Hepatocyte (in vitro differentiated cells): ENCODE measurements around the gene HDAC6. TPM values are rescaled to one million over a fixed set of nuclear protein-coding genes. Genes with fewer than 3 reads are reported as not detected.

ENCODE experiments used
- DNase-seq: peaks from one replicate; pipeline ENCODE4 v3.0.0-alpha.2; 2016; ENCODE audit warnings: low spot score
- H2AFZ ChIP-seq: fragments of 200-600 bp; sonication (generic); 2 replicates; pipeline ENCODE4 v1.6.0; 2016; ENCODE audit warnings: antibody characterized with exemption, mild to moderate bottlenecking
- H3K27ac ChIP-seq: fragments of 200-600 bp; sonication (generic); 2 replicates; pipeline ENCODE4 v1.5.1; 2016; ENCODE audit warnings: mild to moderate bottlenecking
- H3K27me3 ChIP-seq: fragments of 200-600 bp; sonication (generic); 2 replicates; pipeline ENCODE4 v1.6.1; 2016
- H3K36me3 ChIP-seq: fragments of 200-600 bp; sonication (generic); replicated peaks from 2 replicates; pipeline ENCODE4 v1.5.1; 2016; ENCODE audit warnings: low read depth; ENCODE audit not compliant: insufficient read depth
- H3K4me1 ChIP-seq: fragments of 200-600 bp; sonication (generic); 2 replicates; pipeline ENCODE4 v1.5.1; 2016; ENCODE audit warnings: mild to moderate bottlenecking, moderate library complexity; ENCODE audit not compliant: insufficient read depth
- H3K4me2 ChIP-seq: fragments of 200-600 bp; sonication (generic); 2 replicates; pipeline ENCODE4 v1.6.0; 2016
- H3K4me3 ChIP-seq: fragments of 200-600 bp; sonication (generic); 2 replicates; pipeline ENCODE4 v1.5.1; 2016; ENCODE audit warnings: mild to moderate bottlenecking
- H3K79me2 ChIP-seq: fragments of 200-600 bp; sonication (generic); 2 replicates; pipeline ENCODE4 v1.6.0; 2017; ENCODE audit warnings: mild to moderate bottlenecking
- H3K9me2 ChIP-seq: fragments of 200-600 bp; sonication (generic); replicated peaks from 2 replicates; pipeline ENCODE4 v1.6.0; 2017; ENCODE audit warnings: mild to moderate bottlenecking; ENCODE audit not compliant: insufficient read depth
- H3K9me3 ChIP-seq: fragments of 200-600 bp; sonication (generic); 2 replicates; pipeline ENCODE4 v1.5.1; 2016; ENCODE audit warnings: low read depth, mild to moderate bottlenecking
- H4K20me1 ChIP-seq: fragments of 200-600 bp; sonication (generic); 2 replicates; pipeline ENCODE4 v1.6.0; 2016; ENCODE audit warnings: mild to moderate bottlenecking; ENCODE audit not compliant: insufficient read depth, poor library complexity, severe bottlenecking
- CTCF ChIP-seq: fragments of 200-600 bp; sonication (generic); IDR thresholded peaks from 2 replicates; pipeline ENCODE4 v1.5.1; 2016; ENCODE audit warnings: antibody characterized with exemption, mild to moderate bottlenecking; ENCODE audit not compliant: poor library complexity
- EZH2 ChIP-seq: fragments of 200-600 bp; sonication (generic); IDR thresholded peaks from 2 replicates; pipeline ENCODE4 v1.6.1; 2016; ENCODE audit warnings: antibody characterized with exemption, mild to moderate bottlenecking, borderline replicate concordance
- EZH2phosphoT487 ChIP-seq: fragments of 200-600 bp; sonication (generic); IDR thresholded peaks from one replicate; pipeline ENCODE4 v1.6.1; 2018; ENCODE audit warnings: antibody characterized with exemption, mild to moderate bottlenecking, low read depth, moderate library complexity; ENCODE audit not compliant: unreplicated experiment, severe bottlenecking
- WGBS: methylation state at CpG from one replicate; pipeline ENCODE4 v1.1.6; 2016; ENCODE audit warnings: low lambda C conversion rate; ENCODE audit errors: missing lambda C conversion rate; 5-methylcytosine and 5-hydroxymethylcytosine counted together
- polyA plus RNA-seq: library from polyadenylated mRNA; unstranded; fragments of >200 nt; fragmentation: Nextera tagmentation; extraction: Ambion mirVana; gene quantifications from 2 replicates; pipeline ENCODE4 v1.2.1, GENCODE V29; 2016
- total RNA-seq: library from RNA; depleted of rRNA; stranded (reverse); fragments of >200 nt; gene quantifications from 2 replicates; pipeline ENCODE4 v1.2.3, GENCODE V29; 2014

The HDAC6 gene
- total and polyA plus RNA-seq, 2 experiments from 2014 or later = 68.9 to 96.3 TPM

GRCh38 chrX:48800574-48801279, 1.1 kb upstream of the HDAC6 start:
- peak overlapping the region; percentile 34 for H3K4me3 ChIP-seq
- H4K20me1 ChIP-seq = no peaks in the 10 kb centered on the region
- WGBS = 51% methylated on average over 17 of the region's 17 CpGs
- DNase-seq = peak; percentile 6
- no peaks in the 10 kb centered on the region for H3K79me2 ChIP-seq
- no peaks in the 10 kb centered on the region for H3K9me2 ChIP-seq
- H3K4me2 ChIP-seq = peak overlapping the region; percentile 78
- TF ChIP-seq EZH2 = no peak
- no peaks in the 10 kb centered on the region for H3K9me3 ChIP-seq
- peaks cover under 1% of the 10 kb centered on the region for H3K4me1 ChIP-seq
- peak overlapping the region; percentile 85 for H2AFZ ChIP-seq
- no peaks in the 10 kb centered on the region for H3K36me3 ChIP-seq
- H3K27me3 ChIP-seq = no peaks in the 10 kb centered on the region
- H3K27ac ChIP-seq = peak overlapping the region; percentile 92

GRCh38 chrX:48802089-48802904, 430 bp downstream of the HDAC6 start:
- Histone ChIP-seq H3K27ac (peak overlapping the region; percentile 97), H3K4me1 (no peaks in the 10 kb centered on the region), H3K27me3 (no peaks in the 10 kb centered on the region), H2AFZ (no peak overlapping the region), H3K4me3 (peak overlapping the region; percentile 22), H4K20me1 (no peaks in the 10 kb centered on the region), H3K9me2 (no peaks in the 10 kb centered on the region), H3K9me3 (no peaks in the 10 kb centered on the region), H3K4me2 (peak overlapping the region; percentile 72), H3K36me3 (no peaks in the 10 kb centered on the region), H3K79me2 (no peaks in the 10 kb centered on the region)
- WGBS = 36% methylated on average over 20 of the region's 40 CpGs
- DNase-seq = peak; percentile 87
- TF ChIP-seq EZH2 (no peak), EZH2phosphoT487 (no peak), CTCF (no peak)

- TF ChIP-seq CTCF = no peak
- TF ChIP-seq EZH2 = no peak
- TF ChIP-seq EZH2phosphoT487 = no peak
- H3K4me3 ChIP-seq = peak overlapping the region; percentile 22
- H3K36me3 ChIP-seq = no peaks in the 10 kb centered on the region
- no peaks in the 10 kb centered on the region for H4K20me1 ChIP-seq
- H3K79me2 ChIP-seq = no peaks in the 10 kb centered on the region
- WGBS = 56% methylated on average over 4 of the region's 4 CpGs
- H3K9me2 ChIP-seq = no peaks in the 10 kb centered on the region
- H3K9me3 ChIP-seq = no peaks in the 10 kb centered on the region
- no peaks in the 10 kb centered on the region for H3K27me3 ChIP-seq
- no peaks in the 10 kb centered on the region for H3K4me1 ChIP-seq
- peak overlapping the region; percentile 72 for H3K4me2 ChIP-seq
- H3K27ac ChIP-seq = peak overlapping the region; percentile 97
- no peak overlapping the region for H2AFZ ChIP-seq
- no peak for DNase-seq
Measured at GRCh38 chrX:48802905-48803200, 986 bp downstream of the HDAC6 start.

GRCh38 chrX:48806081-48806480, 4.2 kb downstream of the HDAC6 start:
- Histone ChIP-seq H3K9me2 (no peaks in the 10 kb centered on the region), H3K4me2 (no peak overlapping the region), H3K79me2 (no peaks in the 10 kb centered on the region), H2AFZ (no peak overlapping the region), H3K27me3 (no peaks in the 10 kb centered on the region), H3K4me3 (no peak overlapping the region), H3K9me3 (no peaks in the 10 kb centered on the region), H3K4me1 (no peaks in the 10 kb centered on the region), H3K36me3 (no peaks in the 10 kb centered on the region), H4K20me1 (no peaks in the 10 kb centered on the region), H3K27ac (no peak overlapping the region)
- 92% methylated on average over 4 of the region's 4 CpGs for WGBS
- DNase-seq = no peak
- TF ChIP-seq CTCF = no peak
